ENCODE data around the gene CKS1B. TPM values are rescaled to one million over a fixed set of nuclear protein-coding genes. Genes with fewer than 3 reads are reported as not detected.

Gene CKS1B
- total RNA-seq, 1 donor from 2014 or later: 158 TPM

DNA sequence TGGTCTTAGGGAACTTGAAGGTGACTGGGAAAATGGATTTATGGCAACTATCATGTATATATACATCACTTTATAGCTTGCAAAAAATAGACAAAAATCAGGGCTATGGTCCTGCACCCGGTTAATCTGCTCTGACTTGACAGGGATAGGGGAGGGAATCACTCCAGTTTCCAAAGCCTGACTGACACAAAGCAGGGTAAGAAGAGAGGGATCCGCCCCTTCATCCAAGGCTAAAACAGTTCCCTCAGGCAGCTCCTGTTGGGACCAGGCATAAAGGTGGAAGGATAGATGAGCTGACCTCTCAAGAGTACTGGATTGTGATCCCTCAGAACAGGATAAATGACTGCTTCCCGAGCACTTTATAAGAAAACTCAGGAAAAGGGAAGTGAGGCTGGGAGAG, 19.9 kb upstream of the CKS1B start:
- Mint-ChIP-seq H3K4me1 (ENCODE audit: low read depth) (peaks cover 65% of the 10 kb centered on the region), H3K36me3 (ENCODE audit: low read depth) (peaks cover 15% of the 10 kb centered on the region), H3K27me3 (ENCODE audit: insufficient read depth) (peaks cover 2% of the 10 kb centered on the region), H3K9me3 (no peaks in the 10 kb centered on the region), H3K4me3 (peak overlapping the region; percentile 94), H3K27ac (peak overlapping the region; percentile 100)
- intact Hi-C loops (cut with micrococcal nuclease): loop anchor here (2.0 kb wide), 1 partner anchor 396 kb away; the partner anchor contains the start of gene UBE2Q1
- no peak for DNase-seq (ENCODE audit: low spot score)

DNA sequence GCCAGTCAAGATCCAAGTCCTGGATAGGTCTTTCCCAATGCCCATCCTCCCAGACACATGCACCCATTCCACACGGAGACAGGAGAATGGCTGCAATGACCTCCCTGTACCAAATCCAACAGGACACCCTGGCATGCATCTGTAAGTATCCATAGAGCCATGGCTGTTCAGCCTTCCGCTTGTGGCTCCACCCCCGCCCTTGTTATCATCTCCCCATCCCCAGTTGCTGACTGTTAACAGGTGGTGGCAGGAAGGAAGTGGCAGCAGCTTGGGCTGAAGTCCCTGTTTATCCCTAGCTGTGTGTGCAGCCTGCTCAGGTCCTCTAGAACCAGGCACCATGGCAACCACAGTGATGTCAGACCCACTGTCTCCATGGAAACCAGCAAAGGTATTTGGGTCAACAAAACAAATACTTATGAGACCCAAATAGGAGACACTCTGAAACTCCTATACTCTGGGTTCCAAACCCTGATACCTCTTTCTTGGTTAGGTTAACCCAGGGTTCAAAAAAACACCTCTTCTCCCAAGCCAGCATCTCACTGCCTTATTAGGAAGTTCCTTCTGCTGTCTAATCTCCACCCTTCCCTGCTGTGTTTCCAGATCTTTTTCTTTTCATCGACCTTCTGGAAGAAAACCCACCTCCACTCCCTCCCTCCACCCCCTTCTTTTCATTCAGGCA, 19.3 kb upstream of the CKS1B start:
- H3K27me3 Mint-ChIP-seq (ENCODE audit: insufficient read depth): peaks cover 2% of the 10 kb centered on the region

DNA sequence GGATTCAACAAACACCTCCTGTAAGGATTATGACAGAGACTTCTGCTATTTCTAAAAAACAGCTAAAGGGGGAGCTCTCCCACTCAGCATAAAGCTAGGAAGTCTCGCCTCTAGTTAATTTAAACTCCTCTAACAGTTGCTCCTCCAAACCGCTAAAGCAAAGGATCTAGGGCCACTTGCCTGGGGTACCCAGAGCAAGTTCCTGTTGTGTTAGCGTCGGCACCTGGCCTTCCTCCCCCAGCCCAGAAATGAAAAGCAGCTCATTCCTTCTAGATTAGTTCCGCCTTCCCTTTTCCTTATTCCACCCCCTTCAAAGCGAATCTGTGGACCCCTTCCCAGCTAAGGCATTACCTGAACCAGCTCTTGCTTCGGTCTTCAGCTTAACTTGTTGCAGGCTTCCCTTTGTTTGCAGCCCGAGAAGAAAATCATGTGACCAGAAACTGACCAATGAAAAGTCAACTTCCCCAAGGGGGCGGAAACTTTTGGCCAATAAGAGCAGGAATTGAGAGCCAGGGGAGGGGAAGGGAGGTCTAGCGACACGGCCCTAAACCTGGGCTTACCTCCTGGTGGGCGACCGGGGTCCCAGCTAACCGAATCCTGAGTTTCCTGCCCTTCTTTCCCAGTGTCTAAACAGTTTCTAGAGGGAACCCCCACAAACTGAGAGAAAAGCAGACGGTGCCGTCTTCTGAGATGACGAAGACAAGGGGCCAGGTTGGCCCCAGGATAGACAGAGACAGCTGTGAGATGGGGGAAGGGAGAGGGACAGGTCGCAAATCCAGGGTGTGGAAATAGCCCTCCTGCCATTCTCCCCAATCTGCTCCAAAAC, 18.6 kb upstream of the CKS1B start, which contains the start of gene PBXIP1:
PBXIP1 (minus strand) TSS at position 382 of the 826 bp plus-strand sequence. CDS start 2,378 bp downstream, outside the sequence.
- intact Hi-C loops (cut with micrococcal nuclease): loop anchor here (1.0 to 5.0 kb wide), 5 partner anchors 18 to 397 kb away; partner anchors contain the start of genes ADAR, CKS1B and UBE2Q1
- H3K36me3 Mint-ChIP-seq (ENCODE audit: low read depth): peaks cover 16% of the 10 kb centered on the region
- peak within 1 kb of the TSS; percentile 100 for H3K27ac Mint-ChIP-seq

More for the DNA sequence above, 19.3 kb upstream of the CKS1B start:
- intact Hi-C loops (cut with micrococcal nuclease): loop anchor here (1.0 to 5.0 kb wide), 5 partner anchors 18 to 396 kb away; partner anchors contain the start of genes ADAR, CKS1B and UBE2Q1
- peak overlapping the region; percentile 94 for H3K4me3 Mint-ChIP-seq
- H3K4me1 Mint-ChIP-seq (ENCODE audit: low read depth): peaks cover 65% of the 10 kb centered on the region
- peak overlapping the region; percentile 100 for H3K27ac Mint-ChIP-seq
- peak; percentile 90 for DNase-seq (ENCODE audit: low spot score)
- peaks cover 18% of the 10 kb centered on the region for H3K36me3 Mint-ChIP-seq (ENCODE audit: low read depth)
- H3K9me3 Mint-ChIP-seq: no peaks in the 10 kb centered on the region

DNA sequence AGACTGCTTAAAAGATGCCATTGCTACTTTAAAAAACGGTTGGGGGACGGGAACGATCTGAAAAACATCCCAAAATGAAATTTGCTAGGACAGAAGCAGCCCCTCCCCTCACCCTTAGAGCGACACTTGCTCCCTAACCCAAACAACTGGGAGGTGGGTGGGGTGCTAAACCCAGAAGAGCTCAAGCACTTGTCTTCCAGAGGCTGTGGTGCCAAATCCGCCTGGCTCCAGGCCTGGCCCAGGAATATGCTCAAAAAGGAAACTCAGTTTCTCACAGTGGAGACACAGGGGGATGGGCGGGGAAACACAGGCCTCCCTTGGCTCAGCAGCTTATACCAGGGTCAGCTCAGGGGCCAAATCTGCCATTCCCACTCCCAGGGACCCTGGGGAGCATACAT, 17.9 kb upstream of the CKS1B start:
- H3K4me3 Mint-ChIP-seq: peak overlapping the region; percentile 94
- peaks cover 66% of the 10 kb centered on the region for H3K4me1 Mint-ChIP-seq (ENCODE audit: low read depth)
- DNase-seq (ENCODE audit: low spot score): no peak
- intact Hi-C loops (cut with micrococcal nuclease): loop anchor here (5.0 kb wide), 1 partner anchor 349 kb away; the partner anchor contains the start of gene ADAR
- peaks cover 2% of the 10 kb centered on the region for H3K27me3 Mint-ChIP-seq (ENCODE audit: insufficient read depth)
- H3K9me3 Mint-ChIP-seq: no peaks in the 10 kb centered on the region
- peak overlapping the region; percentile 100 for H3K27ac Mint-ChIP-seq
- peaks cover 18% of the 10 kb centered on the region for H3K36me3 Mint-ChIP-seq (ENCODE audit: low read depth)

More for the DNA sequence above, 18.6 kb upstream of the CKS1B start, which contains the start of gene PBXIP1:
- Mint-ChIP-seq H3K4me1 (ENCODE audit: low read depth) (peaks cover 65% of the 10 kb centered on the region), H3K4me3 (peak within 1 kb of the TSS; percentile 94), H3K9me3 (no peaks in the 10 kb centered on the region), H3K27me3 (ENCODE audit: insufficient read depth) (peaks cover 2% of the 10 kb centered on the region)
- DNase-seq (ENCODE audit: low spot score): peak; percentile 86

DNA sequence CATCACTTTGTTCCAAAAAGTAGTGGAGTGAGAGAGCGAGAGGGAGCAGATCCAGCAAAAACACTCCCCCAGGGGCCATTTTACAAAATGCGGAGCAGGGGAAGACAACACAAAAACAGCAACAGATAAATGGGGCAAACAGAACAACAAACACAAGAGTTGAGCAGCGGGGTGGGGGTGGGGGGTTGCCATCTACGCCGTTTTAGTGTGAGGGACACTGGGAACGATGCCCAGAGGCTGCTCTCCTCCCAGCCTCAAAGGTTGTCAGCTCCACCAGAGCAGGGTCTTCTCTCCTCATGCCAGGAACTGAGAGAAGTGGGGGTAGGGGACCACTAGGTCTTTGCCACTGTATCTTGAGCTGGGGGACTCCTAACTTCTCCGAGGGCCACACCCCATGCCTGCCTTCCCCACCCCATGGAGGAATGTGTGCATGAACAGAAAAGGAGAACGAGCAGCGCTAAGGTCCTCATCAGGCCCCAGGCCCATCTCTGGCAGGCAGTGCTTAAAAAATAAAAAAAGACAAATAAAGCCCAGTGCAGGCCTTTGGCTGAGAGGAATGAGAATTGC, 17.3 kb upstream of the CKS1B start:
- H3K36me3 Mint-ChIP-seq (ENCODE audit: low read depth): peaks cover 20% of the 10 kb centered on the region
- intact Hi-C loops (cut with micrococcal nuclease): loop anchor here (5.0 kb wide), 1 partner anchor 350 kb away; the partner anchor contains the start of gene ADAR

DNA sequence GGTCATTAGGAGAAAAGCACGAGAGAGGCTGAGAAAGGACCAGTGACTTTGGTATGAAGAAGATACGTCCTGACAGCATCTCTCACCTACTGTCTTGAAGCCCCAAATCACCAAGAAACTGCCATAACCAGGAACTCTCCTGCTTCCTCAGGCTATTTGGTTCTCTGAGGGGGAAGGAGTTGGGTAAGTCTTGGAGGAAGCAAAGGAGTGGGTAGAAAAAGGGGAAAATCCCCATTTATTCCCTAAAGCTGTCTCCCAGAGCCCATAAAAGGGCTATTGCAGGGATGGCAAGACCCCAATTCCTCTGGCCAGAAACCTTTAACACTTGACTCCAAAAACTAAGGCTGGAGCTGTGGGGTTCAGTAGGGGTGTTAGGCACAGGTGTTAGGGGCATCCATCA, 16.4 kb upstream of the CKS1B start:
- peaks cover 26% of the 10 kb centered on the region for H3K36me3 Mint-ChIP-seq (ENCODE audit: low read depth)
- H3K4me3 Mint-ChIP-seq: peak overlapping the region; percentile 30
- DNase-seq (ENCODE audit: low spot score): no peak
- H3K4me1 Mint-ChIP-seq (ENCODE audit: low read depth): peaks cover 62% of the 10 kb centered on the region
- intact Hi-C loops (cut with micrococcal nuclease): loop anchor here (5.0 kb wide), 1 partner anchor 351 kb away; the partner anchor contains the start of gene ADAR
- H3K27ac Mint-ChIP-seq: no peak overlapping the region
- peaks cover 2% of the 10 kb centered on the region for H3K27me3 Mint-ChIP-seq (ENCODE audit: insufficient read depth)
- no peaks in the 10 kb centered on the region for H3K9me3 Mint-ChIP-seq

More for the DNA sequence above, 17.3 kb upstream of the CKS1B start:
- DNase-seq (ENCODE audit: low spot score): no peak
- H3K4me1 Mint-ChIP-seq (ENCODE audit: low read depth): peaks cover 62% of the 10 kb centered on the region
- peaks cover 2% of the 10 kb centered on the region for H3K27me3 Mint-ChIP-seq (ENCODE audit: insufficient read depth)
- H3K9me3 Mint-ChIP-seq: no peaks in the 10 kb centered on the region
- H3K4me3 Mint-ChIP-seq: peak overlapping the region; percentile 15
- H3K27ac Mint-ChIP-seq: peak overlapping the region; percentile 30

DNA sequence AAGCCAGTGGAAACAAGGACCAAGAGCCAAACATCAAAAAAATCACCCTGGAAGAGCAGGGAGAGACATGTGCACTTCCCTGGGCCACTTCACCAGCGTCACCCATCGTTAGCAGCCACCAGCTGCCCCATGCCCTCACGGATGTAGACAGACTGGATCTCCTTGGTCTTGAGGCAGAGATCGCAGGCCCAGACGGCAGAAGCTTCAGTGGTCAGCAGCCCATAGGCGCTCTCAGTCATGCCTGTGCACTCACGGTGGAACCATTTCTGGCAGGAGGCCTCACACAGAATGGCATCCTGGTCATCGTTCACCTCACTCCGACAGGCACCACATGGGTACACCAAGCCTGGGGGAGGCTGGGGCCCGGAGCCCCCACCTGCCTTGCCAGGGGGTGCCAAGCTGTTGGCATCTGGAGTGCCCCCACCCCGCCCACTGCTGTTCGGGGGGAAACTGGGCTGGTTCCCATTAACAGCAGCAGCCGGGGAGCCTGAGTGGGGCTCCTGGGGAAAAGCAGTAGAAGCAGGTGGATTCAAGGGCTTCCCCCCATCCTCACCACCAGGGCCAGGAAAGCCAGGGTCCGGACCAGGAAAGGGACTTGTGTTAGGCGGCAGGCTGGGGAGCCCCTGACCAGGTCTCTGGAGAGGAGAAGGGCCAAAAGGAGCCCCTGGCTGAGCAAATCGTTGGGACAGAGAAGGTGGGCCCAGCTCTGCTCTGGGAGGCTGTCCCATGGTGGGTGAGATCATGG, 15.6 kb upstream of the CKS1B start:
- H3K27ac Mint-ChIP-seq: peak overlapping the region; percentile 18
- H3K36me3 Mint-ChIP-seq (ENCODE audit: low read depth): peaks cover 33% of the 10 kb centered on the region
- peak overlapping the region; percentile 45 for H3K4me3 Mint-ChIP-seq
- H3K27me3 Mint-ChIP-seq (ENCODE audit: insufficient read depth): peaks cover 2% of the 10 kb centered on the region
- DNase-seq (ENCODE audit: low spot score): no peak
- H3K4me1 Mint-ChIP-seq (ENCODE audit: low read depth): peaks cover 61% of the 10 kb centered on the region
- intact Hi-C loops (cut with micrococcal nuclease): loop anchor here (5.0 kb wide), 1 partner anchor 352 kb away; the partner anchor contains the start of gene ADAR
- H3K9me3 Mint-ChIP-seq: no peaks in the 10 kb centered on the region

DNA sequence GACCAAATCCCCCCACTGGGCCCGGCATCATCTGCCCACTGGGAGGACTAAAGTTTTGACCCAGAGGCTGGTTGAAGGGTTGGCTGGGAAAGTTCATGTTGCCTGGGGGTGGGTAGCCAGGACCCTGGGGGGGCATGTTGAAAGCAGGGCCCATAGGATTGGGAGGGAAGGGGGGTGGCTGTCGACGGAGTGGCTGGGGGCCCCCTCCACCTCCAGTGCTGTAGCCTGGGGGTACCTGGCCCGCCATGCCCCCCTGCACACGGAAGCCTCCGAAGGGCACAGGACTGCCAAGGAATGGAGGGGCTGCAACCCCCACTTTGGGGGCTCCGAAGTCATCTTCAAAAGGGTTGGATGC, 15.1 kb upstream of the CKS1B start:
- Mint-ChIP-seq H3K36me3 (ENCODE audit: low read depth) (peaks cover 35% of the 10 kb centered on the region), H3K27ac (no peak overlapping the region), H3K9me3 (no peaks in the 10 kb centered on the region), H3K4me1 (ENCODE audit: low read depth) (peaks cover 58% of the 10 kb centered on the region), H3K4me3 (peak overlapping the region; percentile 96), H3K27me3 (ENCODE audit: insufficient read depth) (peaks cover 2% of the 10 kb centered on the region)
- intact Hi-C loops (cut with micrococcal nuclease): loop anchor here (5.0 kb wide), 1 partner anchor 352 kb away; the partner anchor contains the start of gene ADAR
- no peak for DNase-seq (ENCODE audit: low spot score)

DNA sequence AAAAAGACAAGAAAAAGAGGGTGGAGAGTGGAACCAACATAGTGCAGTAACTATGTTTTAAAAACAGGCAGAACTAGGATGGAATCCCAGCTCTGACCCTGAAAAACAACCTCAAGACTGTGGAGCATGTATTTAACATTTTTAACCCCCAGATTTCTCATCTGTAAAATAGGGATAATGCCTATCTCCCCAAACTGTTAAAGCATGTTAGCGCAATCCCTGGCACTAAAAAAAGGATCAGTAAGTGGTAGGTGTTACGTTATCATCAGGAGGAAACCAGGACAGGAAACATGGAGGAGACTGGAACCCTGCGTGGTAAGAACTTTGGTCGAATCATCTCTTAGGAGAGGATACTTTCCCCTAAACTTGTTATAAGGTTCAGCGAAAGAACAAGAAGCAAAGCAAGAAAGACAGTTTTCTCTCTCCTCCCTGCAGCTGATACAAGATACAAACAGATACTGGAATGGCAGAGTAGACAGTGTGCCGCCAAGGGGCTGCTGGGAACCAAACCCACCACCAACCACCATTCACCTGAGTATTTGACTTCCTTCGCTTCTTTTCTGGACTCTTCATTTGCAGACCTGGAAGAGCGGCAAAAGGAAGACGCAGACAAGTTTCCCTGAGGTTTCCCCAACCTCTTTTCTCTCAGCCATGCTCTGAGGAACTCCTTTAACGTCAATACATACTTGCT, 13.9 kb upstream of the CKS1B start:
- Mint-ChIP-seq H3K27me3 (ENCODE audit: insufficient read depth) (peaks cover 2% of the 10 kb centered on the region), H3K9me3 (no peaks in the 10 kb centered on the region), H3K36me3 (ENCODE audit: low read depth) (peaks cover 41% of the 10 kb centered on the region), H3K4me1 (ENCODE audit: low read depth) (peaks cover 47% of the 10 kb centered on the region), H3K27ac (peak overlapping the region; percentile 93), H3K4me3 (peak overlapping the region; percentile 96)
- no peak for DNase-seq (ENCODE audit: low spot score)
- intact Hi-C loops (cut with micrococcal nuclease): loop anchor here (1.0 kb wide), 5 partner anchors 14 to 124 kb away; partner anchors contain the start of genes CKS1B, FLAD1 and ZBTB7B

DNA sequence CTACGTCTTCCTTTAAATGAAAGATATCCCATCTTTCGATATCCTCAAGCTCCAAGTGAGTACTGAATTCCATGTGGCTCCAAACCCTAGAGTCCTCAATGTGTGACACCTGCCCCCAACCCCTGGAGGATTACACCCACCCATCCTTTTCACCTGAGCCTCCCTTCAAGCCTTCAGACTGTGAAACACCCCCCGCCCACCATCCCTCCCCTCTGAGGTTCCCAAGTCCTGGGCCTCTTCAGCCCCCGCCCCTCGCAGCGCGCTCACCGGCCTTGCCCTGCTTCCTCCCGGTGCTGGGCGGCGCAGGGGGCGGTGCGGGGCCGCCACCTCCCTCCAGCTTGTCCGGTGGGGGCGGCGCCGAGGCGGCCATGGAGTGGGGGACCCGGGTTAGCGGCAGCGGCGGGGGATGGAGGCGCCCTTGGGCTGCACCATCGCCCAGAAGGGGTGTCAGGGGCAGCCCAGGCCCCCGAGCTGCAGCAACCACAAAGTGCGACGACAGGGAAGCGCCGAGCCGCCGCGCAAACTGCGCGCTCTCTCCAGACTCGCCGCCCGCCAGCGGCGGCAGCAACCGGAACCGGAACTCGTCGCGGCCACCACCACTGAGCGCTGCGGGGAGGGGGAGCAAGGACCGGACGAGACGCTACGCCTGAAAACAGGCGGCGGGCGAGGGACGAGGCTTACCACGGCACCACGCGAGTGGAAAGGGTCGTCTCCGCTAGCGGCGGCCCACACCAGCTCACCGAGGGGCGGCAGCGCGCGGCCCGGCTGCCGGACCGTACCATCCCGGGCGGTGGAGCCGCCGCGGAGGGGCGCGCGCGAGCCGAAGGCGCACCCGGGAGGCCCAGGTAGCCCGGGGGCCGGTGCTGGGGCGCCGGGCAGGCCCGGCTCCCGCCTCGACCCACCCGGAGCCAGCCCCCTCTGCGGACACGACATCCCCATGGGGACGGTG, 13.0 kb upstream of the CKS1B start, which contains the start of gene PYGO2:
PYGO2 (minus strand) TSS at position 576 of the 949 bp plus-strand sequence; CDS start at position 370, 206 bp downstream.
- Mint-ChIP-seq H3K27ac (peak within 1 kb of the TSS; percentile 93), H3K9me3 (no peaks in the 10 kb centered on the region), H3K36me3 (ENCODE audit: low read depth) (peaks cover 45% of the 10 kb centered on the region), H3K4me3 (peak within 1 kb of the TSS; percentile 96), H3K4me1 (ENCODE audit: low read depth) (peaks cover 38% of the 10 kb centered on the region), H3K27me3 (ENCODE audit: insufficient read depth) (peaks cover 2% of the 10 kb centered on the region)
- intact Hi-C loops (cut with micrococcal nuclease): loop anchor here (1.0 kb wide), 8 partner anchors 13 to 123 kb away; partner anchors contain the start of genes CKS1B, FLAD1 and ZBTB7B
- DNase-seq (ENCODE audit: low spot score): peak; percentile 82

Data from activated T-helper 1 cell treated with anti-CD3 and anti-CD28 coated beads, Interleukin-12 subunit alpha, Interleukin-12 subunit beta, Interleukin-2, Interleukin-4 antibody, amounts not matched to agents 30 ng/mL and 10 ng/mL and 1 ng/mL, durations not matched to agents 14 hours and 24 hours and 36 hours (primary cell).